Activated gamma-delta T cell treated with Interleukin-2 at 50 U/mL for 16 hours (primary cell): ENCODE results near the gene SYT9.
"Not testable (repeated sequence)": the region's sequence is repeated elsewhere in the genome, so short reads cannot be mapped to it uniquely, and the experiment has no call there.

Source experiments
- DNase-seq: peaks from one replicate; pipeline ENCODE4 v3.0.0-alpha.2; 2020

SYT9 gene

DNA sequence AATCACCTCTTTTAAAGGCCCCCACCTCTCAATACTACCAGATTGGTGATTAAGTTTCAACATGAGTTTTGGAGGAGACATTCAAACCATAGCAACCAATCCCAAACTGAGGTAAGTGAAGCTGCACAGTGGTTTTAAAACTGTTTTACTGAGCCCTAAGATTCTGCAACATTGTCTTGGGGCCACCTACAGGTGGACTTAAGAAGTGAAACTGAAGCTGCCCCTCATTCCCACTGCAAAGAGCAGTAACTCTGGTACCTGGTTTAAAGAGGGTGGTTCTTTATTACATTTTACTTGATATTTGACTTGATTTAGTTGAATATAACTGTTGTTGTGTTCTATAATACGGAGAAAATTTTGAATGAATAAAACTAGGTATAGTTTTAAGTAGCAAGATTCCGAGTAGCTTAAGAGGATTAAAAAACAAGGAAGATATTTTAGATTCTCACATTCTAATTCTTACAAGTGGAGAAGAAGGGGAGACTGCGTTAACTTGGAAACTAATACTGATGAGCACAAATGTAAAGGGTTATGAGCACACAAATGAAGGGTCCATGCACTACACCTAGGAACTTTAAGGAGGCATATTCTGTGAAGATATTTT, 26.7 kb downstream of the SYT9 start:
- no peak for DNase-seq

DNA sequence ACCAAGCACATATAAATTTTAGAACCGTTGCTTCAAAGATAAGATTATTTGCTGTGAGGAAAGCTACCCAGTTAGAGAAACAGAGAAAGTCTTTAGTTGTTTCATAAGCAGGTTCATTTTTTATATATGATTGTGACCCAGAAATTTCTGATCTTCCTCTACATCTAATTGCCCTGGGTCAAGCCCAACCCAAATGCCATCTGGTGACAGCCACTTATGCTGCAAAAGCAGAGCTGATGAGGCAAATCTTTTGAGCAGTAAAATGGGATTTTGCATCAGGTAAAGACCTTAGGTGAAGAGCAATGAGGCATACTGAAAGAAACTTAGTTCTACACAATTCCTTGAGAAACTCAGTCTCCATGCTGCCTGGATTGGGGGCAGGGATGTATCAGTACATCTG, 28.0 kb downstream of the SYT9 start:
- no peak for DNase-seq

DNA sequence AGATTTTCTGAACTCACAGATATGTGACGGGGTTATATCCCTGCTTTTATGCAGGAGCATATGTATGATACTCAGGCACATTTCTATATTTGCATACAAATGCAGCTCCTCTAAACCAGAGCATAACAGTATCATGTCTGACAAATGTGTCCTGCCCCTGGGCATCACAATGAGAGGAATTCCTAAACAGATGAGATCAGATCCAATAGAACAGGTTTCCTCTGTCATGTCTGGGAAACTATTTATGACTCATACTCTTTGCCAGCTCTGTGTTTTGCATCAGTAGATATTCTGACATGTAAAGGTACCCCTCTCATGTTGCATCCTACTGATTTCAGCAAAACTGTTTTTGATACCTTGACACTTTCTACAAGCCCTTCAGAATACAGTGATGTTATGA, 29.4 kb downstream of the SYT9 start:
- no peak for DNase-seq

DNA sequence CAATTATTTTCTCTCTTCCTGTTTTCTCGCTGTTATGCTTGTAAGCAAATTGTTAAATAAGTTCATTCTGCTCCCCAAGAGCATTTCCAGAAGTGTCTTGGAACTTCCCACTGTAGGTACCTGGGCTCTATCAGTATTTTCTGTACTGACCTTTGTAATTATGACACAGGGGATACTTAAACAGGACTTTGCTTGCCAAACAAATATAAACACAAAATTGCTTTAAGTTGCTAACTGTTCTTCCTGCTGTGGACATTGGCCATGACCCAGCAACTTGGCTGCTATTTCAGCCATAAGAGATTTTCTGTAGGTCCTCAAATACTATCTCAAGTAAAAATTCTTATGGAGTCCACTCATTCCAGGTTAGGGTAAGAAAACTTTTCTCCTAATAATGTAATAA, 30.1 kb downstream of the SYT9 start:
- DNase-seq, result no peak

DNA sequence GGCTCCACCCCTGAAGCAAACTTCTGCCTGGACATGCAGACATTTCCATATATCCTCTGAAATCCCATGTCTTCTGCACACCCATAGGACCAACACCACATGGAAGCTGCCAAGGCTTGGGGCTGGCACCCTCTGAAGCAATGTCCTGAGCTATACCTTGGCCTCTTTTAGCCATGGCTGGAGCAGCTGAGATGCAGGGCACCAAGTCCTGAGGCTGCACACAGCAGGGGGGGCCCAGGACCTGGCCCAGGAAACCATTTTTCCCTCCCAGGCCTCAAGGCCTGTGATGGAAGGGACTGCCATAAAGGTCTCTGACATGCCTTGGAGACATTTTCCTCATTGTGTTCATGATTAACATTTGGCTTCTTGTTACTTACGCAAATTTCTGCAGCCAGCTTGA, 34.5 kb downstream of the SYT9 start:
- DNase-seq, result no peak

DNA sequence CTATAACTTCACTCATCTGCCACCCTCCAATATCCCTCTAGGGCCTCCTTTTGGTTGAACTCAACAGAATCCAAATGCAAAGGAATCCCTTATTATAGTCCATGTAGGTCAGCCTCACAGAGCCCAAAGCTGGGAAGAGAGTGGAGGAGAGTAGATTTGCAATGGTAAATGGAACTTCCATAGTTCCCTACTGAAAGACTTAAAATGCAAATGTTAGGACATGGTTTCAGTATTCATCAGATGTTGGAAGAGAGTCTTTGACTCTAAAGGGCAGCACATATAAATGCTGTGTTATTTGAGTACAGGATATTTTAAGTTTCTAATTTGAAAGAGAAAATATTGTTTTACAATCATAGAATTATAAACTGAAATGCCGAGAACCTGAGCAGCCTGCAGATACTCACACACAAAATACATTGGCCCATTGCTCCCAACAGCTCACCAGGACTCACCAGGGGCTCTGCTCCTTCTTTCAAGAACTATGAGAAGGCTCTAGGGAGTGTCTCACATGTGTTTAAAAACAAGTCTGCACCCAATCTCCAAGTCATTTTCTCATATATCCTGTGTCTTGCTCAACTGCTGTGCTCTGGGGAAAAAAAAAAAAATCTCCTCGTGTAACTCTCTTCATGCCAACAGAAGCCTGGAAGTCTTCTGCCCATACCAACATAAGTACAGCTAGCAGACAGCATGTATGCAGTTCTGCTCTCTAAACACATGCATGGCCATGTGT, 39.6 kb downstream of the SYT9 start:
- no peak for DNase-seq

DNA sequence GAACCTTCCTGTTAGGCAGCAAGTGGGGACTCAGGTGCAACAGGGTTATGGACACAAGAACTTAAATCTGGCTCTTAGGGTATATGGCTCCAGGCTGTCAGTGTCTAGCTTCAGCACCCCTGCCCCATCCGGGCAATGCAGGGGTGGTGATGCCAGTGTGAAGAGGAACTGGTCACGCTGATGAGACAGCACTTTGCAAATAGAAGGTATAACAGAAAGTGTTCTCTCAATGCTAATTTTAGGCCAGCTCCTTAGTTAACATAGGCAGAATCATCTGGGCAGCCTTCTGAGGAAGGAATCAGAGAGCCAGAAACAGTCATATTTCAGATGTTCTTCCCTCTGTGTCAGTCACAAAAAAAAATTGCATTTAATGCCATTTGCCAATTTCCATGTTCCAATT, 41.2 kb downstream of the SYT9 start:
- no peak for DNase-seq

DNA sequence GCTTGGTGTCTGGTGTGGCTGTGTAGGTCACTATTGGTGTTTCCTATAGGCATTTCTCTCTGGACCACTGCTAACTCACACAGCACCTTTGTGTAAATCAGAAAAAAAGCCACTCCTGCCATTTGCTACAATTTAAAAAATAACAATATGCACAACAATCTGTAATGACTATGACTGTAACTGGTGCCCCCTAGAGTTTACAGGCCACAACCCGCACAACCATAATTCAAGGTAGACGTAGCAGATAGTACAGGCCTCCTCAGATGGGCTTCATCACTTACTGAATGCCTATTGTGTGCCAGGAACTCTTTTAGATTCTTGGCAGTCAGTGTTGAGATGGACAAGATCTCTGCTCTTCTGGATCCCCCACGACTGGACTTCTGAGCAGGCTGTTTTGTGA, 47.7 kb downstream of the SYT9 start:
- no peak for DNase-seq

DNA sequence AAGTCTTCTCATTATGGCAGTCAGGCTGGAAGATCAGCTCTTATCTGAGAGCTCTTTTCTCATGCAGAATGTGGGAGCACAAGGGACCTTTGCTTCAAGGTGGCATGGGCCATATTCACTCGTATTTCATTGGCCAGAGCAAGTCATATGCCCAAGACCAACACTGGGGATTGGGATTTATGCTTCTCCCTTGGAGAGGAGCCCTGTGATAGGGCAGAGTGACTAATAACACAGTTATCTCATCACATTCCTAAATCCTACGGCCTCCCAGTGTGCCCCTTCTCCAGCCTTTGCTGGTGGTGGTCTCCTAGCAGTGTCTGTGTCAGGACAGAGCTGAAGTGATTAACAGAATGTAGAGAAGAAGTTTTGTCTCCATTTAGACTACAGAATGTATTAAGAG, 48.6 kb downstream of the SYT9 start:
- no peak for DNase-seq

DNA sequence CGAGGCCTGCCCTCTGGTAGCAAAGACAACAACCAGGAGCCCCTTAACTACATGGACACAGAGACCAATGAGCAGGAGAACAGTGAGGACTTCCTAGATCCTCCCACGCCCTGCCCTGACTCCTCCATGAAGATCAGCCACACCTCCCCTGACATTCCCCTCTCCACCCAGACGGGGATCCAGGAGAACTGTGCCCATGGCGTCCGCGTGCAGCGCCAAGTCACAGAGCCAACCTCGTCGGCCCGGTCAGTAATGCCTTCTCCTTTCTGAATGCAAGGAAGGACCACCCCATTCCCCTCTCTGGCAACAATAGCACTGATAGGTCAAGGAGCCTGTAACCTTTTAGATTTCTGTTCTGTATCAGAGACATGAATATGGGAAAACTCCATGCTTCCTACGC, 51.4 kb downstream of the SYT9 start:
- DNase-seq, result no peak

DNA sequence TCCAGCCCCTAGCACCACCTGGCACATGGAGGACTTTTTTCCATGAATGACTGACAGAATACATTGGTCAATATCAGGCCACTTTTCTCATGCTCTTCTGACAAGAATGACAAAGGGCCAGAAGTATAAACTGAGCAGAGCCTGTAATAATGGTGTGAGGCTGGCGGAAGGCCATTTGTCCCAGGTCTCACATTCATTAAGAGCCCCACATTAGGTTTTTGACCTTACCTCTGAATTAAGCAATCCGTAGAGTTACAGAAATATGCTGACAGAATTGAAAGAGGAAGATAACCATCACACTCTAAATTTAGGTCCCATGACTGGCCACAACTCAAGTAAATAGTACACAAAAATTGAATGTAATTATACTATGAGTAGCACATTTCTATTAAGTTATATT, 55.2 kb downstream of the SYT9 start:
- DNase-seq, result no peak

DNA sequence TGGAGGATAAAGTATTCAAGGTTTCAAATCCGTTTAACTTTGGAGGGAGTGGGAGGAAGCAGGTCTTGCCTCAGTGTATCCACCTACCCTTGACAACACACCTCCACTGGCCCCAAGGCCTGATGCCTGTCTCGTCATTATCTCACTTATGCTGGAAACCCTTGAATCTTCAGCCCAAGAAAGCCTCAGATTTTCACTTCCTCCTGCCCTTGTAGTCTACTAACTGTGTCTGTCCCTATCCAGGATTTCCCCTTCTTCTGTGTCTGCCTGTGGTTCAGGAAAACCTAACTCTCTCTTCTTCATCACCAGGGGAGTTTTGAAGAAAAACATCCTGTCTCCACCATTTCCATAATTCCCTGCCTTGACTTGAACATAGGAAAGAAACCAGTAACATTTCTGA, 56.1 kb downstream of the SYT9 start:
- DNase-seq, result no peak

DNA sequence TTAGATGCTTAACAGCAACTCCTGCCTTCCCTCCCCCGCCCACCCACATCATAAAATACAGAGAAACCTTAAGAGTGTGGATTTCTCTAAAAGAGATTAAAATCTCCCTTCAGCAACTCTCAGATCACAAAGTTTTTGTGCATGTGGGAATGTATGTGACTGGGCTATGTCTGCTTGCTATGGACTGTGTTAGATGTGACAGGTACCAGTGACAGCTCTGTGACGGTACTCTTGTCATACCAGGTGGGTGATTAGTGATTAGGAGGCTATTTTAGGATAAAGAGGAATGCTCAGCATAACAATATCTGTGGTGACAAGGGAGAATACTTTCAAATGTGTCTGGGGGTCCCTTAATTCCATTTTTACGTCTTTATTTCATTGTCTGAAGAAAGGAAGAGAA, 60.2 kb downstream of the SYT9 start:
- no peak for DNase-seq

DNA sequence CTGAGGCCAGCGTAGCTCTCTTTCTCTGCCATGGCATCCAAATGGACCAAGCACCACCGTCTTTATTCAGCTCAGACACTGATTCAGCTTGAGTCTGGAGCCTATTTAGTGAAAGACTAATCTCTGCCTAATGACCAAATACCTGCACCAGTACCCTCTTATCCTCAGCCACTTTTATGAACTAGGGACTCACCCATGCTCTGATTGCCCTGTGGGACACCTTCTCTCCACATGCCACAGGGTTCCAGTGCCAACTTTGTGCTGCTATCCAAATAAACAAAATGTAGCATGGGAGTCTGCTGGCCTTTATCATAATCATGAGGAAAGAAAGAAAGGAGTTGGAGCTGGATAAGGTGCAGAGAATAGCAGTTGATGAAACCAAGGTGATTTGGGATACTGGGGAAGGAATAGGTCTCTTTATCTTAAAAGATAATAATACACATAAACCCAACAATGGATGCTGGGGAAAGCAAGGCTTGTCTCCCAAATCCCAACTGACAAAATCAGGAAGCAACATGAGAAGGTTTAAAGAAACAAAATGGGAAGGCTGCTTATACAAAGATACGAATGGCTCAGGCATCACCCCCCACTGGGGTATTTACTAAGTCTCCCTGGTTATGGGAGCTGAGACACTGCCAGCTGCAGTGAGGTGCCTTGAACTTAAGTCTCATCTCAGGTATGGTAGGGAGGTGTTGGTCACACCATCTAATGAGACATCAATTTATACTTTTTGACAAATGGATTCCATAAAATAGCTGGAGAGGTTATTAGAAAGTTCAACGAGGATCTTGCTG, 63.3 kb downstream of the SYT9 start:
- no peak for DNase-seq

DNA sequence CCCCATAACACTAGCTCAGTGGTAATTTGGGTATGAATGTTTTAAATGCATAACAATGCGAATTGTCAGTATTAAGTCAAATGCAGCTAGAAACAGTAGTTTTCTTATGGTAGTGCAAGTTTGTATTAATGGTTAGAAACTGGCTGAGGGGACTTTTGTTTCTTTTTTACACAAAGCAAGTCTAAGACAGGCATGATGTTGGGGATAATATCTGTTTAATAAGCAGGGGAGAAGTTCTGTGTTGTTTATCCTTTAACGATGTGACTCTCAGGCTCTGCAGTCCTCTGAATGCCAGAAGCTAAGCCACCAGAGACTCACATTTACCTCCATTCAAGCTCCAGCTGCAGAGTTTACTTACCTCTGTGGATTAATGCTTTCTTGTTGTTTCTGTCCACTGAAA, 67.8 kb downstream of the SYT9 start:
- DNase-seq, result no peak

DNA sequence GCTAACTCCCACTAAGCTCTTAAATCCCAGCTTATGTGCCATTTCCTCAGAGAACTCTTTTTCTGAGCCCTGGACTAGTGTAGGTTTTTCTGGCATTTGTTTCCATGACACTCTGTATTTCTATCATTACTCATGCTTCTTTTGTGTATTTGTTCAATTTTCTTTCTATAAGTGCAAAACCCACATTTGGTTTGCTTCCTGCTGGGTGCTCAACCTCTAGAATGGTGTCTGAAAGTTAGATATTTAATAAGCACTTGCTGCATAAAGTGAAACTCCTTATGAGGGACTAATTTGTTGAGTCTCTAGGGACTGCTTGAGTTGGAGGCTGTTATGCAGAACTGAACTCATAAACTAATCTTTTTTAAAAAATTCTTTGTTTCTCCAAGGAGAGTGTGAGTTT, 68.6 kb downstream of the SYT9 start:
- DNase-seq, result no peak

DNA sequence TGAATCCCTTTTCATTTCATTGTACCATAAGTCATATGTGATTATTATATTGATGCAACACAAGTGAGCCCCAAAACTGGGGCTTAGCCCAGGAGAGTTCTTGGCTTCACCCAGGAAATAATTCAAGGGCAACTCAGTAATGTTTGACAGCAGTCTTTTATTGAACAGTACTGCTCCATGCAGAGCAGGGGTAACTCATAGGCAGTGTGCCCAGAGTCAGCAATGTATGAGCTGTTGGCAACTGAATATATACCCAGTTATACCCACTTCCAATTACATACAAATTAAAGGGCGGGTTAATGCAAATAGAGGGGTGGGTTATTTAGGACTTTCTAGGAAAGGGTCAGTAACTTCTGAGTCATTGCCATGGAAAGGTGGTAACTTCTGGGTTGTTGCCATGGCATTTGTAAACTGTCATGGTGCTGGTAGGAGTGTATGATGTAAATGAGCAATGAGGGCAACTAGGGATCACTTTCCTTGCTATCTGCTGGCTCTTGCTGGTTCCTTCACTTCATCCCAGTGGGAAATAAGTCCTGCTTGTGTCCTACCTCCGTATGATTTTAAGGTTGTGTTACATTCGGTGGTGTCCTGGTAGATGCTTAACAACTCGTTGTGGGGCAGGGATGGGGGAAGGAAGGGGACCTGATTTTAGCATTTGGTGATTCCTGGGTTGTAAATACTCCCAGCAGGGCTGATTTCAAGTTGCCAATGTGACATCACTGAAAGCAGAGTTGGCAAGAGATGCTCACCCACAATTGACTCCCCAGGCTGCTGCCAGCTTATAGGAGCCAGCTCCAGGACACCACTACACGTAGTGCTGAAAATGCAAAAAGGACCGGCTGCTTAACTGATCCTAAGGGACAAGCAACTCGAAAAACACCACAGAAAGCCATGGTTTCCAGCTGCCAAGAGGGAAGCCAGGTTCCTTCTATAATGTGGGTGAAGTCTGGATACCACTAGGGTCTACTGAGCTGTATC, 70.1 kb downstream of the SYT9 start:
- no peak for DNase-seq

DNA sequence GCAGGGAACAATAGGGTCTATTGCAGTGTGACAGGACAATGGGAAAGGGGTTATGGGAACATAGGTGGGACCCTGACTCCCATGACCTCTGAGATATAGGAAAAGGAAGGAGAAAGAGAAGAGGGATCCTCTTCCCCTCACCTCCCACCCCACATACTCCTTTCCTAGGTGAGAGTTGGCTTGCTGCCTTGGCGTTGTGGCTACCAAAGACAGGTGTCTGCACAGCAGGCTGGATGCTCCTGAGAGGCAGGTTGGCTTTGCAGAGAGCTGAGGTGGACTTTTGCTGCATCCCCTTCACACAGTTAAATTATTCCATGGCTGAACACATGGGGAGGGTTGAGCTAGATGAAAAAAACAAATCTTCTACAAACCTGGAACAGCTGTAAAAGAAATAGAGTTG, 80.7 kb downstream of the SYT9 start:
- no peak for DNase-seq

DNA sequence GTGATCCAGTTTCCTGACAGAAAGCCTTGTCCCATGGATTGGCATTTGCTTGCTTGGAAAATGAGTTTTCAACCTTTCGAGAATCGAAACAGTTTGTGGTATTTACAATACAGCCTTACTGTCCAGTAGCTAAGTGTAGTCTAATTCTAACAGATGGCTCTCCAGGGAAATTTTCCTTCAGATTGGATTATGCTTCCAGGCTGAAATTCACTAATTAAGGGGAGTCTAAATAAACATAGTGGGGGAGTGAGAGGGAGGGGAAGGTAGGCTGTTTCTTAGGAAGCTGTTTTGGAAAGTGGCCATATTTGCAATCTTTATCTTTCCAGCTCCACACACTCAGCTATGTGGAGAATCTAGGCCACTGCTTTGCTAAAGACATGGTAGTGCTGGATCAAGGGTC, 81.3 kb downstream of the SYT9 start:
- DNase-seq, result no peak

DNA sequence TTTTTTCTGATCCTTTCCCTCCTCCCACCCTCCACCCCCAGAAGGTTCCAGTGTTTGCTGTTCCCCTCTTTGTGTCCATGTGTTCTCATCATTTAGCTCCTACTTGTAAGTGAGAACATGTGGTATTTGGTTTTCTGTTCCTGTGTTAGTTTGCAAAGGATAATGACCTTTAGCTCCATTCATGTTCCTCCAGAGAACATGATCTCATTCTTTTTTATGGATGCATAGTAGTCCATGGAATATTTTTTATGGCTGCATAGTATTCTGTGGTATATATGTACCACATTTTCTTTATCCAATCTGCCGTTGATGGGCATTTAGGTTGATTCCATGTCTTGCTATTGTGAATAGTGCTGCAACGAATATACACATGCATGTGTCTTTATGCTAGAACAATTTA, 83.7 kb downstream of the SYT9 start:
- not testable (repeated sequence) for DNase-seq

DNA sequence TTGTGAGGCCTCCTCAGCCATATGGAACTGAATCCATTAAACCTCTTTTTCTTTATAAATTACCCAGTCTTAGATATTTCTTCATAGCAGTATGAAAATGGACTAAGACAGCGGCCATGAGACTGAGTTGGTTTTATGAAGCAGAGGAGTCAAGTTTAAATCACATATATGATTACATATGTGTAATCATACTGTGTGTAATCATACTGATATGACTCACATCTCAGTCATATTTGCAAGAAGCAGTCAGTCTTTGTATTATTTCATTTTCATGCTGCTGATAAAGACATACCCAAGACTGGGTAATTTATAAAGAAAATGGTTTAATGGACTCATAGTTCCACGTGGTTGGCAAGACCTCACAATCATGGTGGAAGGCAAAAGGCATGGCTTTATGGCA, 89.8 kb downstream of the SYT9 start:
- no peak for DNase-seq

DNA sequence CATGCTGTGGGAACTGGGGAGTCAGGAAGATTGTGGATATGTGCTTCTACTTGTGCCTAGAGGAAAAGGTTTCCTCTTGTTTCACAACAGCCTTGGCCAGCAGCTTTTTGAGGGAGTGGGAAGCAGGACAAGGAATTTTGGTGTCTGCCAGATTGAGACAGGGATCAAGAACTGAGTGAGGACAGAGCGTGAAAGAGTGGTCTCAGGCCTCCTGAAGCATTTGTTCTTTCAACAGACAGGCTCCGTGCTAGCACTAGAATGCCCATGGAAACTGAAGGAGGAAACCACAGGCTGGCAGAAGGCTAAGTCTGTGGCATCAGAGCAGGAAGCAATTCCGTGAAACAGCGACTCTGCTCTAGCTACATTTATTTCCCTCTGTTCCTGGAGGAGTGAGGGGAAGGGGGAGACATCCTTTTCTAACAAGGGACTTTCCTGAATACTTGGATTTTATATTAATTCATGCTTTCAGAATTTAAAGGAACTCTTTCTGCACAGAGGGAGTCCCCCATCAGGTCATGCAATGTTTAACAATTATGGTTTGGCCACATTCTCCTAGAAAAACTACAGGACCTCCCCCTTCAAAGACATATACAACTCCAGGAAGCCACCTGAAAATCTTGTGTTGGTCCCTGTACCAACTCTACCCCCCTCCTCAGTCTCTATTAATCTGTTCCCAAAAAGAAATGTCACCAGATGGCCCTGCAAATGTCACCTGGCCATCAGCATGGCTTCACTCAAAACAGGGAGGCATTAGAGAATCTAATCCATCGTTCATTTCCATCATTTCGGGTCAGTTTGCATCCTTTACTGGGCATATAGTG, 96.1 kb downstream of the SYT9 start:
- no peak for DNase-seq
